ENCODE results near the gene LOXL1. TPM values are rescaled to one million over a fixed set of nuclear protein-coding genes. Genes with fewer than 3 reads are reported as not detected.
"Not testable (repeated sequence)": the region's sequence is repeated elsewhere in the genome, so short reads cannot be mapped to it uniquely, and the experiment has no call there.

Gene LOXL1
- total and polyA plus RNA-seq, 9 donors, result 20.0 to 48.0 (median 34.2) TPM

- Histone ChIP-seq H3K27ac (ENCODE audit: low read length) (no peak overlapping the region), H3K27me3 (ENCODE audit: control insufficient read depth, insufficient read depth, low read length) (no peaks in the 10 kb centered on the region), H3K4me3 (ENCODE audit: low read length) (no peak overlapping the region), H3K36me3 (ENCODE audit: control insufficient read depth, insufficient read depth, low read length) (no peaks in the 10 kb centered on the region), H3K4me1 (ENCODE audit: control insufficient read depth, insufficient read depth, low read length) (peaks cover 14% of the 10 kb centered on the region), H3K9me3 (replicated peaks; ENCODE audit: control insufficient read depth, low read depth, low read length) (no peaks in the 10 kb centered on the region)
- no CpG with 5 or more reads among the region's 5 CpGs for WGBS (ENCODE audit: insufficient coverage)
- DNase-seq, result no peak
These were observed 36.2 kb downstream of the LOXL1 start for GRCh38 chr15:73962433-73962832.

GRCh38 chr15:73964736-73965093, 38.5 kb downstream of the LOXL1 start:
- peak; percentile 74 for DNase-seq
- Histone ChIP-seq H3K27me3 (ENCODE audit: control insufficient read depth, insufficient read depth, low read length) (no peaks in the 10 kb centered on the region), H3K4me1 (ENCODE audit: control insufficient read depth, insufficient read depth, low read length) (peaks cover 7% of the 10 kb centered on the region), H3K27ac (ENCODE audit: low read length) (no peak overlapping the region), H3K9me3 (replicated peaks; ENCODE audit: control insufficient read depth, low read depth, low read length) (no peaks in the 10 kb centered on the region), H3K36me3 (ENCODE audit: control insufficient read depth, insufficient read depth, low read length) (no peaks in the 10 kb centered on the region), H3K4me3 (ENCODE audit: low read length) (no peak overlapping the region)
- WGBS (ENCODE audit: insufficient coverage), result 12% methylated on average over 8 of the region's 11 CpGs

- no peak for DNase-seq
- Histone ChIP-seq H3K27me3 (ENCODE audit: control insufficient read depth, insufficient read depth, low read length) (no peaks in the 10 kb centered on the region), H3K27ac (ENCODE audit: low read length) (no peak overlapping the region), H3K4me1 (ENCODE audit: control insufficient read depth, insufficient read depth, low read length) (peaks cover 5% of the 10 kb centered on the region), H3K9me3 (replicated peaks; ENCODE audit: control insufficient read depth, low read depth, low read length) (no peaks in the 10 kb centered on the region), H3K4me3 (ENCODE audit: low read length) (no peak overlapping the region), H3K36me3 (ENCODE audit: control insufficient read depth, insufficient read depth, low read length) (no peaks in the 10 kb centered on the region)
- WGBS (ENCODE audit: insufficient coverage), result 12% methylated on average over 8 of the region's 13 CpGs
These were observed 39.0 kb downstream of the LOXL1 start for GRCh38 chr15:73965094-73965757.

GRCh38 chr15:73965758-73966113, 39.5 kb downstream of the LOXL1 start:
- Histone ChIP-seq H3K4me3 (ENCODE audit: low read length) (no peak overlapping the region), H3K4me1 (ENCODE audit: control insufficient read depth, insufficient read depth, low read length) (peaks cover 5% of the 10 kb centered on the region), H3K9me3 (replicated peaks; ENCODE audit: control insufficient read depth, low read depth, low read length) (no peaks in the 10 kb centered on the region), H3K36me3 (ENCODE audit: control insufficient read depth, insufficient read depth, low read length) (no peaks in the 10 kb centered on the region), H3K27ac (ENCODE audit: low read length) (no peak overlapping the region), H3K27me3 (ENCODE audit: control insufficient read depth, insufficient read depth, low read length) (no peaks in the 10 kb centered on the region)
- 14% methylated on average over 1 of the region's 2 CpGs for WGBS (ENCODE audit: insufficient coverage)
- no peak for DNase-seq

GRCh38 chr15:73968461-73968860, 42.2 kb downstream of the LOXL1 start:
- DNase-seq, result no peak
- Histone ChIP-seq H3K9me3 (replicated peaks; ENCODE audit: control insufficient read depth, low read depth, low read length) (no peaks in the 10 kb centered on the region), H3K36me3 (ENCODE audit: control insufficient read depth, insufficient read depth, low read length) (no peaks in the 10 kb centered on the region), H3K4me3 (ENCODE audit: low read length) (no peak overlapping the region), H3K27ac (ENCODE audit: low read length) (no peak overlapping the region), H3K27me3 (ENCODE audit: control insufficient read depth, insufficient read depth, low read length) (no peaks in the 10 kb centered on the region), H3K4me1 (ENCODE audit: control insufficient read depth, insufficient read depth, low read length) (peaks cover 13% of the 10 kb centered on the region)
- WGBS (ENCODE audit: insufficient coverage), result 80% methylated on average over 1 of the region's 3 CpGs

GRCh38 chr15:73969151-73969759, 43.0 kb downstream of the LOXL1 start:
- WGBS (ENCODE audit: insufficient coverage), result 77% methylated on average over 5 of the region's 6 CpGs
- Histone ChIP-seq H3K27ac (ENCODE audit: low read length) (no peak overlapping the region), H3K4me3 (ENCODE audit: low read length) (no peak overlapping the region), H3K27me3 (ENCODE audit: control insufficient read depth, insufficient read depth, low read length) (no peaks in the 10 kb centered on the region), H3K36me3 (ENCODE audit: control insufficient read depth, insufficient read depth, low read length) (no peaks in the 10 kb centered on the region), H3K4me1 (ENCODE audit: control insufficient read depth, insufficient read depth, low read length) (peaks cover 13% of the 10 kb centered on the region), H3K9me3 (replicated peaks; ENCODE audit: control insufficient read depth, low read depth, low read length) (no peaks in the 10 kb centered on the region)
- DNase-seq, result no peak

GRCh38 chr15:73972984-73973682, 46.9 kb downstream of the LOXL1 start:
- no peaks in the 10 kb centered on the region for H3K9me3 ChIP-seq (replicated peaks; ENCODE audit: control insufficient read depth, low read depth, low read length)
- 14% methylated on average over 20 of the region's 26 CpGs for WGBS (ENCODE audit: insufficient coverage)
- H3K4me3 ChIP-seq (ENCODE audit: low read length), result no peak overlapping the region
- no peak overlapping the region for H3K27ac ChIP-seq (ENCODE audit: low read length)
- H3K27me3 ChIP-seq (ENCODE audit: control insufficient read depth, insufficient read depth, low read length), result peaks cover 6% of the 10 kb centered on the region
- H3K4me1 ChIP-seq (ENCODE audit: control insufficient read depth, insufficient read depth, low read length), result peaks cover 7% of the 10 kb centered on the region
- H3K36me3 ChIP-seq (ENCODE audit: control insufficient read depth, insufficient read depth, low read length), result no peaks in the 10 kb centered on the region
- peak; percentile 92 for DNase-seq

- H3K4me1 ChIP-seq (ENCODE audit: control insufficient read depth, insufficient read depth, low read length); H3K36me3 ChIP-seq (ENCODE audit: control insufficient read depth, insufficient read depth, low read length); DNase-seq; H3K27ac ChIP-seq (ENCODE audit: low read length); H3K4me3 ChIP-seq (ENCODE audit: low read length); H3K9me3 ChIP-seq (replicated peaks; ENCODE audit: control insufficient read depth, low read depth, low read length); H3K27me3 ChIP-seq (ENCODE audit: control insufficient read depth, insufficient read depth, low read length): not testable (repeated sequence)
- 85% methylated on average over 35 of the region's 39 CpGs for WGBS (ENCODE audit: insufficient coverage)
These were observed 47.5 kb downstream of the LOXL1 start for GRCh38 chr15:73973683-73974200.

- WGBS (ENCODE audit: insufficient coverage), result 36% methylated on average over 3 of the region's 18 CpGs
- not testable (repeated sequence) for DNase-seq; H3K9me3 ChIP-seq (replicated peaks; ENCODE audit: control insufficient read depth, low read depth, low read length); H3K27me3 ChIP-seq (ENCODE audit: control insufficient read depth, insufficient read depth, low read length); H3K27ac ChIP-seq (ENCODE audit: low read length); H3K36me3 ChIP-seq (ENCODE audit: control insufficient read depth, insufficient read depth, low read length); H3K4me1 ChIP-seq (ENCODE audit: control insufficient read depth, insufficient read depth, low read length); H3K4me3 ChIP-seq (ENCODE audit: low read length)
These were observed 49.3 kb downstream of the LOXL1 start for GRCh38 chr15:73975440-73976125.

GRCh38 chr15:73978896-73979295, 52.6 kb downstream of the LOXL1 start:
- Histone ChIP-seq H3K4me1 (ENCODE audit: control insufficient read depth, insufficient read depth, low read length) (peaks cover 31% of the 10 kb centered on the region), H3K36me3 (ENCODE audit: control insufficient read depth, insufficient read depth, low read length) (no peaks in the 10 kb centered on the region), H3K9me3 (replicated peaks; ENCODE audit: control insufficient read depth, low read depth, low read length) (no peaks in the 10 kb centered on the region), H3K27me3 (ENCODE audit: control insufficient read depth, insufficient read depth, low read length) (peaks cover 6% of the 10 kb centered on the region), H3K27ac (ENCODE audit: low read length) (no peak overlapping the region), H3K4me3 (ENCODE audit: low read length) (no peak overlapping the region)
- DNase-seq, result no peak
- WGBS (ENCODE audit: insufficient coverage), result 67% methylated on average over 1 of the region's 3 CpGs

All from muscle of leg (tissue), 11 donors.